ENCODE data around the gene CAPN11.
"Not testable (repeated sequence)": the region's sequence is repeated elsewhere in the genome, so short reads cannot be mapped to it uniquely, and the experiment has no call there.

The CAPN11 gene

DNA sequence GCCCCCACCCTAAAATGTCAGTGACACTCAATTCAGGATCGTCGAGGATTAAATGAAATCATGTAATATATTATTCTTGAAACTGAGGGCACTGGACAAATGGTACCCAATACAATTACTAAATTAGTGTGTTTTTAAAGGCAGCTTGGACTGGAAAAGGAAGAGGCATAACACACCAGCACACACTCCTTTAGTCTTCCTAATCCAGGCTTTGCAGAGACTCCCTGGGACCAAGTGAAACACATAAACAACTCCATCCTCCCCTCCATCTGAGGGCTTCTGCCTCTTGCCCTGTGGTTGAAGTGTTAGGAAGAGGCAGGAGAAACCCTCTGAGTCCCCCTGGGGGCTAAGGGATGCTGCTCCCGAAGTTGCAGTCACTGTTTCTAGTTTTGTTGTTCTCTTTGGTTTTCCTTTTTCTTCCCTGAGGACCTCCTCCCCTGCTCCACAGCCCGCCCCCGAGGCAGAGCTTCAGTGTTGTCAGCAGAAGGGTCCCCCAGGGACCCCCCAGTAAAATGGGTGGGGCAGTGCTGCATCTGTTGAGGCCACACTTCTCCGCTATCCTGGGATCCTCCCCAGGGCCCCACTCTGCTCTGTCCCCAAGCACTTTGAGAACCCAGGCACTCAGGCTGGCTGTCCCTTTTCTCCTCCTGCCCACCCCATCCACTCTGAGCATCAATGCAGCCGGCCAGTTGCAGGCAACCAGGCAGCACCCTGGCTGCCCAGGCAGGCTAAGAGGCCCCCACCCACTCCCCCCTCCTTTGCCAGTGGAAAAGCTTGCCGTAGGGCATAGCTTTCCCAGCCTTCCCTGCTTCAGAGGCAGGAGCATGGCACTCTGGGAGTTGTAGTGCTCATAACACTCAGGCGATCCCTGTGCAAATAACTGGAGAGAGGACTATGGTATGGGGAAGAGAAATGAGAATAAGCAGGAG lies 25.4 kb upstream of the CAPN11 start:
- Histone ChIP-seq H3K36me3 (ENCODE audit: control insufficient read depth, insufficient read depth, low read length) (peaks cover 15% of the 10 kb centered on the region), H3K4me3 (ENCODE audit: low read depth, low read length) (0 out of 2 replicates have a peak overlapping the region, but pooled peaks have one; percentile 27), H3K9me3 (ENCODE audit: control insufficient read depth, insufficient read depth, low read length) (no peaks in the 10 kb centered on the region), H3K9ac (ENCODE audit: low read depth, low read length) (no peak overlapping the region), H3K27ac (ENCODE audit: low read depth, low read length) (peak overlapping the region; percentile 60), H3K4me1 (ENCODE audit: control insufficient read depth, insufficient read depth, low read length) (peaks cover 21% of the 10 kb centered on the region; the same call in 1 of the 2 replicates), H3K27me3 (ENCODE audit: control insufficient read depth, insufficient read depth, low read length) (no peaks in the 10 kb centered on the region)

DNA sequence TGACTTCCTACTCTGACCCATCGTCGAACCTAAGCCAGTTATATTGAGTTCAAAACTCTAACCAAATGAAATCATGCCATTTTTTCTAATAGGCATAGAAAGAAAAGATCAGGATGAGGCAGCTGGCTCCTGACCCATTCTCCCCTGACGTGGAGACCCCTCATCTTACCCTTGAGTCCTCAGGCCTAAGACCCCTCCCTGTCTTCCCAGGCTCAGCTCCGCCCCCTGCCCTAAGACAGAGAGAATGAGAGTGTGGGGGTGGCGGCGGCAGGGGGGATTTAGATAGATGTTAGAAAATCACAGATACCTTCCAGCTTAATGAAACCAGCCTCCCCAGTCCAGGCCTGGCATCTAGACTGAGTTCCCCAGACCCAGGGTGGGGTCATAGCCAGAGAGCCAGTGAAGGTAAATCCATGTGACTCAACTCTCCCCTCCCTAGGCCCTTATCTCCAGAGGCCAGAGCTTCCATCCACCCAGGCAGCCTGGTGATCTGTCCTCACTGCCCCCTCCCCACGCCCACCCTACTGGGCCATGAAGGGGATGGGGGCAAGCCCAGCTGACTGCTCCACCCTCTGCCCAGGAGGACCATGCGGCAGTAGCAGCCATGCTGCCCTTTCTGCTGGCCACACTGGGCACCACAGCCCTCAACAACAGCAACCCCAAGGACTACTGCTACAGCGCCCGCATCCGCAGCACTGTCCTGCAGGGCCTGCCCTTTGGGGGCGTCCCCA lies 24.5 kb upstream of the CAPN11 start:
- Histone ChIP-seq H3K27ac (ENCODE audit: low read depth, low read length) (no peak overlapping the region), H3K4me3 (ENCODE audit: low read depth, low read length) (no peak overlapping the region), H3K36me3 (ENCODE audit: control insufficient read depth, insufficient read depth, low read length) (peaks cover 15% of the 10 kb centered on the region), H3K27me3 (ENCODE audit: control insufficient read depth, insufficient read depth, low read length) (no peaks in the 10 kb centered on the region), H3K4me1 (ENCODE audit: control insufficient read depth, insufficient read depth, low read length) (peaks cover 19% of the 10 kb centered on the region; the same call in 1 of the 2 replicates), H3K9me3 (ENCODE audit: control insufficient read depth, insufficient read depth, low read length) (no peaks in the 10 kb centered on the region), H3K9ac (ENCODE audit: low read depth, low read length) (no peak overlapping the region)

DNA sequence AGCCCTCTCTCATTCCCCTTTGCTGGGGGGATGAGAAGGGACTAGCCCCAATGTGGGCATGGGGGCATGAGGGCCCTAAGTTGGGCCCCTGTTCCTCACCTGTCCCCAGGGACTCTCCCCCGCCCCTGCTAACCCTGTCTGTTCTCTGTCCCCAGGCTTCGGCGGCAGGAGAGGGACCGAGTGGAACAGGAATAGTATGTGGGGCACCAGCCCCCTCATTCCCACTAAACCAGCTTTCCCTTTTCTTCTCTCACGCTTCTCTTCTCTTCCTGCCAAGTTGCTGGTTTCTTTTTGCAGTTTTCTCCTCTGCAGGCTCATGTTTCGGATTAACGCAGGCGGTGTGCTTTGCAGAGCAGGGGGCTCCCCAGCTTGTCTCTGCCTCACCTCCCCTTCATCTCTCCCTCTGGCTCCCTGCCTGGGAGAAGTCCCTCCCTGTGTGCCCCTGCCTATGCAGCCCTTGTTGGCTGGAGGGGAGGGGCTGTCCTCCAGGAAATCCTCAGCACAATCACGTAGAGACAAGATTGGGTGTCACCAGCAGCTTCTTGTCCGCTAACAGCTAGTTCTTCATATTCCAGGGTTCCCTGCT lies 23.4 kb upstream of the CAPN11 start:
- Histone ChIP-seq H3K36me3 (ENCODE audit: control insufficient read depth, insufficient read depth, low read length) (peaks cover 25% of the 10 kb centered on the region), H3K9ac (ENCODE audit: low read depth, low read length) (no peak overlapping the region), H3K27ac (ENCODE audit: low read depth, low read length) (no peak overlapping the region), H3K4me1 (ENCODE audit: control insufficient read depth, insufficient read depth, low read length) (peaks cover 19% of the 10 kb centered on the region; the same call in 1 of the 2 replicates), H3K27me3 (ENCODE audit: control insufficient read depth, insufficient read depth, low read length) (no peaks in the 10 kb centered on the region), H3K9me3 (ENCODE audit: control insufficient read depth, insufficient read depth, low read length) (no peaks in the 10 kb centered on the region), H3K4me3 (ENCODE audit: low read depth, low read length) (no peak overlapping the region)

DNA sequence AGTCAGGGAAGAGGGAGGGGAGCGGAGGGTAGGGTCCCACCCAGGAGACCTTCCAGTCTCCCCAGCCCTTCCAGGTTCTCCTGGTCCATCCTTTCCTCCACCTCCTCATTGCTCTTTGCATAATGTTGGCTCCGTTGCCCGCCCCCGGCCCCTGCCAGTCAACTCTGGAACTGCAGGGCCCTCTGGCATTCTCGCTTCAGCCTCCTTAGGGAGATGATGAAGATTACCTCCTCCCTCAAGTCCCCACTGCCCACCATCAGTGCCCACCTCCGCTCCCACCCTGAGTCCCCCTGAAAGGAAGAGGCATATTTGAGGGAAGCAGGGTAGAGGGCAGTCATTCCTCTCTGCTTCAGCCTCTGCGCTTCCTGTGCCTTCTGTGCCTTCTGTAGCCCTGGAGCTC lies 22.7 kb upstream of the CAPN11 start:
- H3K4me1 ChIP-seq (ENCODE audit: control insufficient read depth, insufficient read depth, low read length): peaks cover 19% of the 10 kb centered on the region; the same call in 1 of the 2 replicates
- peaks cover 31% of the 10 kb centered on the region for H3K36me3 ChIP-seq (ENCODE audit: control insufficient read depth, insufficient read depth, low read length)
- no peak overlapping the region for H3K9ac ChIP-seq (ENCODE audit: low read depth, low read length)
- H3K27me3 ChIP-seq (ENCODE audit: control insufficient read depth, insufficient read depth, low read length): no peaks in the 10 kb centered on the region
- no peaks in the 10 kb centered on the region for H3K9me3 ChIP-seq (ENCODE audit: control insufficient read depth, insufficient read depth, low read length)
- no peak overlapping the region for H3K4me3 ChIP-seq (ENCODE audit: low read depth, low read length)
- H3K27ac ChIP-seq (ENCODE audit: low read depth, low read length): no peak overlapping the region

DNA sequence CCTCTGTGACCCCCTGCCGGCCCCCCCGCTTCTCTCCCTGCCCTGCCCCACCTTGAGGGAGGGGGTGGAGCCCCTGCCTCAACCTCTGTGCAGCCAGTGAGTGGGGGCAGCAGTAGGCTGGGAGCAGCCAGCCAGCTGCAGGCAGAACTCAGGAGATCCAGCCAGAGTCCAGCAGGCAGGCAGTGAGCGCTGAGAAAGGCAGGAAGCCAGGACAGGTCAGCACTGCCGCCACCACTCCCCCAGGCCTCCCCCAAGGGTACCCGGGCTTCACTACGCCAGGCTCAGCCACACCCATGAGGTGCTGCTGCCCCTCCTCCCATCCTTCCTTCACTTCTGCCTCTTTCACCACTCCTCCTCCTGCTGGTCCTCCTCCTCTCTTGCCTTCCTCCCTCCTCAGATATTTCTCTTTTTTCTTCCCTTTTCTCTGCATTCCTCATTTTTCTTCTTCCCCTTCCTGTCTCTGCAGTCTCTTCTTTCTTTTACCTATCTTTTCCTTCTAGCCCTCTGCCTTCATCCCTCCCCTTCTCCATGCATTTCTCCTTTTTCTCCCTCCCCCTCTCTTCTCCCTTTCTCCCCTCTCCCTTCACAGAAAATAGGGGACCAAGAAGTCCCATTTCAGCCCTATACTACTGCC lies 19.8 kb upstream of the CAPN11 start:
- H3K9me3 ChIP-seq (ENCODE audit: control insufficient read depth, insufficient read depth, low read length): no peaks in the 10 kb centered on the region
- no peak overlapping the region for H3K27ac ChIP-seq (ENCODE audit: low read depth, low read length)
- H3K27me3 ChIP-seq (ENCODE audit: control insufficient read depth, insufficient read depth, low read length): no peaks in the 10 kb centered on the region
- peaks cover 45% of the 10 kb centered on the region for H3K36me3 ChIP-seq (ENCODE audit: control insufficient read depth, insufficient read depth, low read length)
- H3K4me1 ChIP-seq (ENCODE audit: control insufficient read depth, insufficient read depth, low read length): peaks cover 8% of the 10 kb centered on the region; the same call in 1 of the 2 replicates
- no peak overlapping the region for H3K4me3 ChIP-seq (ENCODE audit: low read depth, low read length)
- no peak overlapping the region for H3K9ac ChIP-seq (ENCODE audit: low read depth, low read length)

DNA sequence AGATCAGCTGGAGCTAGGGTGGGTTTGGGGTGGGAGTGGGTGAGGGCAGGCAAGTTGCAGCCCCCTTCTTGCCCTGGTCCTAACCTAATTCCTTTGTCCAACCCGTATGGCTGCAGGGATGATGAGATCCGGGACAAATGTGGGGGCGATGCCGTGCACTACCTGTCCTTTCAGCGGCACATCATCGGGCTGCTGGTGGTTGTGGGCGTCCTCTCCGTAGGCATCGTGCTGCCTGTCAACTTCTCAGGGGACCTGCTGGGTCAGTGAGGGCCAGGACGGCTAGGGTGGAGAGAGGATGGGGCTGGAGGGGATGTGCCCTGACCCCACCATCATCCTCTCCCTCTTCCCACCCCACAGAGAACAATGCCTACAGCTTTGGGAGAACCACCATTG lies 19.3 kb upstream of the CAPN11 start:
- Histone ChIP-seq H3K4me3 (ENCODE audit: low read depth, low read length) (no peak overlapping the region), H3K27ac (ENCODE audit: low read depth, low read length) (no peak overlapping the region), H3K36me3 (ENCODE audit: control insufficient read depth, insufficient read depth, low read length) (peaks cover 49% of the 10 kb centered on the region)

DNA sequence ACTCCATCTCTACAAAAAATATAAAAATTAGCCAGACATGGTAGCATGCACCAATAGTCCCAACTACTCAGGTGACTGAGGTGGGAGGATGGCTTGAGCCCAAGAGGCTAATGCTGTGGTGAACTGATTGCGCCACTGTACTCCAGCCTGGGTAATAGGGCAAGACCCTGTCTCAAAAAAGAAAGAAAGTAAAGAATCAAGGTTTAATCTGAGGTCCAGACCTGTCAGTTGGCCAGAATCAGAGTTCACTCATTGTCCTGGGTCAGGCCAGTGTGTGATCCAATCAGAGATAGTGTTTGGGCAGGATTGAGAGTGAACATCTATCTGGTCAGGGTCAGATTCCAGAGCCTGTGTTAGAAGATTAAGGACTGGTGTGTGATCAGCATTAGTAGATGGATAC lies 15.8 kb upstream of the CAPN11 start:
- Histone ChIP-seq H3K27ac (ENCODE audit: low read depth, low read length) (no peak overlapping the region), H3K36me3 (ENCODE audit: control insufficient read depth, insufficient read depth, low read length) (peaks cover 54% of the 10 kb centered on the region), H3K27me3 (ENCODE audit: control insufficient read depth, insufficient read depth, low read length) (no peaks in the 10 kb centered on the region), H3K4me3 (ENCODE audit: low read depth, low read length) (no peak overlapping the region), H3K9me3 (ENCODE audit: control insufficient read depth, insufficient read depth, low read length) (no peaks in the 10 kb centered on the region), H3K9ac (ENCODE audit: low read depth, low read length) (no peak overlapping the region), H3K4me1 (ENCODE audit: control insufficient read depth, insufficient read depth, low read length) (peaks cover 4% of the 10 kb centered on the region; the same call in 1 of the 2 replicates)

More for the DNA sequence above, 19.3 kb upstream of the CAPN11 start:
- Histone ChIP-seq H3K27me3 (ENCODE audit: control insufficient read depth, insufficient read depth, low read length) (no peaks in the 10 kb centered on the region), H3K9me3 (ENCODE audit: control insufficient read depth, insufficient read depth, low read length) (no peaks in the 10 kb centered on the region), H3K4me1 (ENCODE audit: control insufficient read depth, insufficient read depth, low read length) (peaks cover 4% of the 10 kb centered on the region; the same call in 1 of the 2 replicates), H3K9ac (ENCODE audit: low read depth, low read length) (no peak overlapping the region)

DNA sequence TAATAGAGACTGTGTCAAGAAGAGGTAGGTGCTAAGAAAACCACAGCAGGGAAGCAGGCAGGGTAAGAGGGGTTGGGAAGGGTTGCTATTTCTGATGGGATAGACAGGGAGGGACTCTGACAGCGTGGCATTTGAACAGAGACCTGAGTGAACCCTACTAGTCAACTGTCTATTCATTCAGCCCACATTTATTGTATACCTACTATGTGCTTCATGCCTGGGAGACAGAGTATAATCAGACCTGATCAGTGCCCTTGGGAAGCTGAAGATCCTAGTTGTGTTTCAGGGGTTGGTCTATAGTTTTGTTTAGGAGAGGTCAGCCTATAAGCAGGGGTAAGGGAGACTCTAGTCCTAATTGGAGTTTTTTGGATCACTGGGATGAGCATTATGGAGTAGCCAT lies 14.9 kb upstream of the CAPN11 start:
- no peak overlapping the region for H3K4me3 ChIP-seq (ENCODE audit: low read depth, low read length)
- H3K4me1 ChIP-seq (ENCODE audit: control insufficient read depth, insufficient read depth, low read length): no peaks in the 10 kb centered on the region; the same call in 1 of the 2 replicates
- no peaks in the 10 kb centered on the region for H3K9me3 ChIP-seq (ENCODE audit: control insufficient read depth, insufficient read depth, low read length)
- no peak overlapping the region for H3K9ac ChIP-seq (ENCODE audit: low read depth, low read length)
- no peak overlapping the region for H3K27ac ChIP-seq (ENCODE audit: low read depth, low read length)
- peaks cover 63% of the 10 kb centered on the region for H3K36me3 ChIP-seq (ENCODE audit: control insufficient read depth, insufficient read depth, low read length)
- H3K27me3 ChIP-seq (ENCODE audit: control insufficient read depth, insufficient read depth, low read length): no peaks in the 10 kb centered on the region

DNA sequence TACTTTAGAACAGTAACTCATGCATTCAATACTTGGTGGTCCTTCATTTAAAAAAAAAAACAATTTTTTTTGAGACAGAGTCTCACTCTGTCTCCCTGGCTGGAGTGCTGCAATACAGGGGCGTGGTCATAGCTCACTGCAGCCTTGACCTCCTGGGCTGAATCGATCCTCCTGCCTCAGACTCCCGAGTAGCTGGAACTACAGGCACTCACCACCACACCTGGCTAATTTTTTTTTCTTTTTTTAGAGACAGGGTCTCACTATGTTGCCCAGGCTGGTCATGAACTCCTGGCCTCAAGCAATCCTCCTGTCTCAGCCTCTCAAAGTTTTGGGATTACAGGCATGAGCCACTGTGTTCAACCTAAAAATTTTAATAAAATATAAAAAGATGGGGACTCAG lies 14.1 kb upstream of the CAPN11 start:
- H3K27ac ChIP-seq (ENCODE audit: low read depth, low read length); H3K27me3 ChIP-seq (ENCODE audit: control insufficient read depth, insufficient read depth, low read length); H3K9me3 ChIP-seq (ENCODE audit: control insufficient read depth, insufficient read depth, low read length); H3K4me1 ChIP-seq (ENCODE audit: control insufficient read depth, insufficient read depth, low read length); H3K9ac ChIP-seq (ENCODE audit: low read depth, low read length); H3K4me3 ChIP-seq (ENCODE audit: low read depth, low read length): not testable (repeated sequence)
- H3K36me3 ChIP-seq (ENCODE audit: control insufficient read depth, insufficient read depth, low read length): peaks cover 68% of the 10 kb centered on the region

DNA sequence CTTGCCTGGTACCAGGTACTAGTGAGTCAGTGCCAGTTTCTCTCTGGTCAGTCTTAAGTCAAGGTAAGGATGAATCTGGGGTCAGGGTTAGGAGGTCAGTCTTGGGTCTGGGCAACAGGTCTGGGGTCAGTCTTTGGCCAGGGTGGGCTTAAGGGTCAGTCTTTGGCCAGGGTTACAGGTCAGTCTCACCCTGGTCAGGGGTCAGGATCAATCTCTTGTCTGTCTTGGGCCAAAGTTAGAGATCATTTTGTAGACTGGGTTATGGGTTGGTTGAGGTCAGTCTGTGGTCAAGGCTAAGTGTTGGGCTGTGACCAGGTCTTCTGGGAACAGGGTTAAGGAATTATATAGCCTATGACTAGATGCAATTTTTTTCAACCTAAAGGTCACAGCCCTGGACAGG lies 12.8 kb upstream of the CAPN11 start:
- Histone ChIP-seq H3K27ac (ENCODE audit: low read depth, low read length) (no peak overlapping the region), H3K27me3 (ENCODE audit: control insufficient read depth, insufficient read depth, low read length) (no peaks in the 10 kb centered on the region), H3K4me3 (ENCODE audit: low read depth, low read length) (no peak overlapping the region), H3K9ac (ENCODE audit: low read depth, low read length) (no peak overlapping the region), H3K36me3 (ENCODE audit: control insufficient read depth, insufficient read depth, low read length) (peaks cover 63% of the 10 kb centered on the region), H3K4me1 (ENCODE audit: control insufficient read depth, insufficient read depth, low read length) (no peaks in the 10 kb centered on the region), H3K9me3 (ENCODE audit: control insufficient read depth, insufficient read depth, low read length) (no peaks in the 10 kb centered on the region)

All from HUES48 (cell line).